Ascending aorta (tissue), 2 donors: ENCODE results near the gene PPM1K. TPM values are rescaled to one million over a fixed set of nuclear protein-coding genes. Genes with fewer than 3 reads are reported as not detected.

Experiments used
- DNase-seq, 2 donors: peaks; one replicate each; pipeline ENCODE4 v3.0.0-alpha.2; 2019; ENCODE audit warnings: low spot score in 2 of 2
- H3K27ac ChIP-seq, 2 donors: fragments of 200-600 bp; sonication (generic); one replicate each; pipeline ENCODE4 v1.5.1; 2016 to 2017; ENCODE audit warnings: mild to moderate bottlenecking in 1 of 2
- H3K27me3 ChIP-seq: fragments of 200-600 bp; sonication (generic); one replicate; pipeline ENCODE4 v1.5.1; 2017
- H3K36me3 ChIP-seq, 2 donors: fragments of 200-600 bp; sonication (generic); one replicate each; pipeline ENCODE4 v1.5.1; 2016
- H3K4me1 ChIP-seq, 2 donors: fragments of 200-600 bp; sonication (generic); one replicate each; pipeline ENCODE4 v1.5.1; 2016 to 2017; ENCODE audit warnings: mild to moderate bottlenecking in 1 of 2
- H3K4me3 ChIP-seq, 2 donors: fragments of 200-600 bp; sonication (generic); one replicate each; pipeline ENCODE4 v1.5.1; 2016 to 2017; ENCODE audit warnings: mild to moderate bottlenecking in 1 of 2
- H3K9me3 ChIP-seq, 2 donors: fragments of 200-600 bp; sonication (generic); one replicate each; pipeline ENCODE4 v1.5.1; 2016
- intact Hi-C: fragments of 100-400 bp; cut with DNase I; formaldehyde crosslinking; loops from one replicate; pipeline ENCODE4 v1.15.1; 2023
- total RNA-seq: library from RNA; depleted of rRNA; stranded (reverse); fragments of >200 nt; gene quantifications from one replicate; pipeline ENCODE4 v1.1.0, GENCODE V29; 2016
- TF ChIP-seq, protein P1 (sequence below), 3 experiments: fragments of 200-600 bp in 2 of 3; fragments of 450-650 bp in 1 of 3; sonication (generic) in 2 of 3; IDR thresholded peaks; one replicate each; pipeline ENCODE4 v1.5.1; 2016 to 2019; ENCODE audit warnings: antibody characterized with exemption in 3 of 3, mild to moderate bottlenecking in 1 of 3, moderate library complexity in 1 of 3

PPM1K gene
- total RNA-seq, 1 donor from 2014 or later, result 17.0 TPM

DNA sequence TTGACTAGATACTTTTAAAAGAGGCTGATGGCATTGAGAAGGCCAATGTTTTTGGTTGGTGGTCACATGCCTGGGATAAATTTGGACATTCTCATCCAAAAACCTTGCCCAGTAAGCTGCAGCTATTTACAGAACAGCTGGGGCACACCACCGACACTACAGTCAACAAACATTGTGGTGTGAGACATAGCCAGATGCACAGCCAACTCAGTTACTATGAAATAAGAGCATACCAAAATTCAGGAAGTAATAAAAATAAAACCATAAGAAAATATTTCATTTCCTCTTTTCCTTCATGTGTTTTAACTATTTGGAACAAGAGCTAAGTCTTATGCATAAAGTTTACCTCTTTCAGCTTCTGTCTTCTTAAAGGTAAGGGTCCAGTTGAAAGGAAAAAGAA, 8.8 kb downstream of the PPM1K start:
- no peak overlapping the region for H3K4me3 ChIP-seq
- H3K27ac ChIP-seq, result no peak overlapping the region
- H3K36me3 ChIP-seq, result peaks cover 0 to 6% of the 10 kb centered on the region in 2 donors
- no peaks in the 10 kb centered on the region for H3K9me3 ChIP-seq
- peaks cover 2 to 19% of the 10 kb centered on the region in 2 donors for H3K4me1 ChIP-seq
- DNase-seq, result no peak
- intact Hi-C loops, result no loop called here
- no peaks in the 10 kb centered on the region for H3K27me3 ChIP-seq
- TF ChIP-seq, protein P1, sequence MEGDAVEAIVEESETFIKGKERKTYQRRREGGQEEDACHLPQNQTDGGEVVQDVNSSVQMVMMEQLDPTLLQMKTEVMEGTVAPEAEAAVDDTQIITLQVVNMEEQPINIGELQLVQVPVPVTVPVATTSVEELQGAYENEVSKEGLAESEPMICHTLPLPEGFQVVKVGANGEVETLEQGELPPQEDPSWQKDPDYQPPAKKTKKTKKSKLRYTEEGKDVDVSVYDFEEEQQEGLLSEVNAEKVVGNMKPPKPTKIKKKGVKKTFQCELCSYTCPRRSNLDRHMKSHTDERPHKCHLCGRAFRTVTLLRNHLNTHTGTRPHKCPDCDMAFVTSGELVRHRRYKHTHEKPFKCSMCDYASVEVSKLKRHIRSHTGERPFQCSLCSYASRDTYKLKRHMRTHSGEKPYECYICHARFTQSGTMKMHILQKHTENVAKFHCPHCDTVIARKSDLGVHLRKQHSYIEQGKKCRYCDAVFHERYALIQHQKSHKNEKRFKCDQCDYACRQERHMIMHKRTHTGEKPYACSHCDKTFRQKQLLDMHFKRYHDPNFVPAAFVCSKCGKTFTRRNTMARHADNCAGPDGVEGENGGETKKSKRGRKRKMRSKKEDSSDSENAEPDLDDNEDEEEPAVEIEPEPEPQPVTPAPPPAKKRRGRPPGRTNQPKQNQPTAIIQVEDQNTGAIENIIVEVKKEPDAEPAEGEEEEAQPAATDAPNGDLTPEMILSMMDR (IDR thresholded peaks at IDR 0.05), result no peak

DNA sequence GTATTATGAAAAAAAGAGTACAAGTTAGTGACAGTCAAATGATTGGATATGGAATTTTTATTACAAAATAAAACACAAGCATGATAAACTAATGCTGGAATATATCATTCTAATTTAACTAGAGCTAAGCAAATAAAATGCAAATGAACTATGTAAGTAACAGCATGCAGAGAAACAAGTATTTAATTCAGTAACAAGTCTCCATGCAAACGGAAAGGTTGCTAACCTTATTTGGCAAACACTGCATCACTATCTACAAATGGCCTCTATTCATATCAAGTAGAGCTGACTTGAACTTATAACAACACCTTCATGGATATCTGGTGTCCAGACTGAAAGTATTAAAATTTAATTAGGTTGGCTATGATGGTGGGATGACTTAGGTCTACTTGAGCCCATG, 15.4 kb downstream of the PPM1K start:
- no peak overlapping the region for H3K27ac ChIP-seq
- H3K4me1 ChIP-seq, result no peaks in the 10 kb centered on the region
- H3K36me3 ChIP-seq, result peaks cover 38 to 51% of the 10 kb centered on the region in 2 donors
- H3K9me3 ChIP-seq, result no peaks in the 10 kb centered on the region
- TF ChIP-seq, protein P1 (IDR thresholded peaks at IDR 0.05), result no peak
- no peak for DNase-seq
- H3K4me3 ChIP-seq, result no peak overlapping the region
- H3K27me3 ChIP-seq, result no peaks in the 10 kb centered on the region
- intact Hi-C loops, result no loop called here

DNA sequence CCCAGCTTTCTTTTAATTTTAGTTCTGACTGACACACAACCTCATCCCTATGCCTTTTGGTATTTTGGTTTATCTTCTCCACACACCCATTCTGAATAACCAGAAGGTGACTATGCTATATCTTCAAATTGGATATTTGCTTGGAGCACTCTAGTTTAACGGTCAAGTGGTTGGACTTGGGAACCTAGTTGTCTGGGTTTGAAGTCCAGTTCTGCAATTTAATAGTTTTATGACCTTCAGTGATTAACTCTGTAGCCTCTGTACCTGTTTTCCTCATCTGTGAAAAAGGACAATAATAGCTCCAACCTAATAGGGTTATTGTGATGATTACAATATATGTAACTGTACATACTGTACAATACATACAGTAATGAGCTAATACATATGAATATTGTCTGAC, 20.0 kb downstream of the PPM1K start:
- Histone ChIP-seq H3K4me1 (no peaks in the 10 kb centered on the region), H3K4me3 (no peak overlapping the region), H3K9me3 (no peaks in the 10 kb centered on the region), H3K27me3 (no peaks in the 10 kb centered on the region), H3K36me3 (peaks cover 38 to 78% of the 10 kb centered on the region in 2 donors), H3K27ac (no peak overlapping the region)
- DNase-seq, result no peak
- intact Hi-C loops, result no loop called here
- TF ChIP-seq, protein P1 (IDR thresholded peaks at IDR 0.05), result no peak

DNA sequence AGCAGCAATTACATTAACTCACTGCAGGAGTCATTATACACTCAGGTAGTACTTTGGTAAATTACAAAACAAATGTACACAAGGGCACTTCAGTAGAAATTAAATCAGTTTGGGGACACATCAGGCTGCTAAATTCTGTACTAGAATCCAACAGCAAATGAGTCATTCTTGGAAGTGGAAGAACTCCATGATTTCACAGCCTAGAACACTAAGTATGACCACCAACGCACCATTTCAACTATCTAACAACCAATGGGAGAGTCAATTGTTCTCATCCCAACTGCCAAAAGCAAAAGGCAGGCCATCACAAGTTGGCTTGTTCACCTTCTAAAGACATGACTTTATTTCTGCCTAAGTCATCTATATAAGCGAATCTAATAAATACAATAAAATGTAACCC, 26.6 kb downstream of the PPM1K start:
- no peaks in the 10 kb centered on the region for H3K9me3 ChIP-seq
- intact Hi-C loops, result no loop called here
- no peak for DNase-seq
- H3K36me3 ChIP-seq, result peaks cover 0 to 25% of the 10 kb centered on the region in 2 donors
- H3K4me1 ChIP-seq, result no peaks in the 10 kb centered on the region
- no peak overlapping the region for H3K4me3 ChIP-seq
- no peak overlapping the region for H3K27ac ChIP-seq
- no peaks in the 10 kb centered on the region for H3K27me3 ChIP-seq
- TF ChIP-seq, protein P1 (IDR thresholded peaks at IDR 0.05), result no peak

DNA sequence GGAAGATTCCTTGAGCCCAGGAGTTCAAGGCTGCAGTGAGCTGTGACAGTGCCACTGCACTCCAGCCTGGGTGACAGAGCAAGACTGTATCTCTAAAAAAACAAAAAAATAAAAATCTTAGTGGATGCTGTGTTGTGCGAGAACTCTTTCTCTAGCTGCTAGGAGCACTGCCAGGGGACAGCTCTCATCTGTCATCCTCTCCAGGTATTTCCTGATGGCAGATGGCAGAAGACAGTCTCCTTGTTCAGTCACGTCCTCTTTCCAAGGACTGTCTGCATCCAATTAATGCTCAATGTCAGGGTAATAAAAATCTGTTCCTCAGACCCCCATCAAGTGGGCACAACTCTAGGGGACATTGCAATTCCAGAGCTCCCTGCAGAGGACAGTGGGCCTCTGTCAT, 29.2 kb downstream of the PPM1K start:
- TF ChIP-seq, protein P1 (IDR thresholded peaks at IDR 0.05), result no peak
- Histone ChIP-seq H3K4me1 (no peaks in the 10 kb centered on the region), H3K27me3 (no peaks in the 10 kb centered on the region), H3K27ac (no peak overlapping the region), H3K4me3 (no peak overlapping the region), H3K36me3 (peaks cover 0 to 10% of the 10 kb centered on the region in 2 donors), H3K9me3 (no peaks in the 10 kb centered on the region)
- DNase-seq, result no peak
- intact Hi-C loops, result no loop called here

DNA sequence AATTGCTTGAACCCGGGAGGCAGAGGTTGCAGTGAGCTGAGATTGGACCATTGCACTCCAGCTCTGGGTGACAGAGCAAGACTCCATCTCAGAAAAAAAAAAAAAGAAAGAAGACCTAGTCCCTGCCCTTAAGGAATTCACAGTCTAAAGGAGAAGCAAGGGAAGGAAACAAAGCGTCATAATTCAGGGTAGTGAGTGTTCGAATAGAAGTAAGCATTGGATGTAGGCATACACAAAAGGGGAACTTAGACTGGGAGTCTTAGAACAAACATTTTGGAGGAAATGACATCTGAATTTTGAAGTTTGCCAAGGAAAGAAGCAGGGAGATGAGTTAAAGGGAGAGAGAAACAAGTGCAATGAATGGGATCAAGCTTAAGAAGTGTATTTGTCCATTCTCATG, 32.4 kb downstream of the PPM1K start:
- intact Hi-C loops, result no loop called here
- DNase-seq, result no peak
- Histone ChIP-seq H3K36me3 (no peaks in the 10 kb centered on the region), H3K27ac (no peak overlapping the region), H3K4me3 (no peak overlapping the region), H3K27me3 (no peaks in the 10 kb centered on the region), H3K9me3 (no peaks in the 10 kb centered on the region), H3K4me1 (no peaks in the 10 kb centered on the region)
- TF ChIP-seq, protein P1 (IDR thresholded peaks at IDR 0.05), result no peak
